Inferior parietal cortex (tissue), 1 donor: ENCODE data around the gene ZNF33B.
"Not testable (repeated sequence)": the region's sequence is repeated elsewhere in the genome, so short reads cannot be mapped to it uniquely, and the experiment has no call there.

Source experiments
- DNase-seq: peaks from one replicate; pipeline ENCODE4 v3.0.0-alpha.2; 2016; ENCODE audit errors: extremely low spot score

The ZNF33B gene

DNA sequence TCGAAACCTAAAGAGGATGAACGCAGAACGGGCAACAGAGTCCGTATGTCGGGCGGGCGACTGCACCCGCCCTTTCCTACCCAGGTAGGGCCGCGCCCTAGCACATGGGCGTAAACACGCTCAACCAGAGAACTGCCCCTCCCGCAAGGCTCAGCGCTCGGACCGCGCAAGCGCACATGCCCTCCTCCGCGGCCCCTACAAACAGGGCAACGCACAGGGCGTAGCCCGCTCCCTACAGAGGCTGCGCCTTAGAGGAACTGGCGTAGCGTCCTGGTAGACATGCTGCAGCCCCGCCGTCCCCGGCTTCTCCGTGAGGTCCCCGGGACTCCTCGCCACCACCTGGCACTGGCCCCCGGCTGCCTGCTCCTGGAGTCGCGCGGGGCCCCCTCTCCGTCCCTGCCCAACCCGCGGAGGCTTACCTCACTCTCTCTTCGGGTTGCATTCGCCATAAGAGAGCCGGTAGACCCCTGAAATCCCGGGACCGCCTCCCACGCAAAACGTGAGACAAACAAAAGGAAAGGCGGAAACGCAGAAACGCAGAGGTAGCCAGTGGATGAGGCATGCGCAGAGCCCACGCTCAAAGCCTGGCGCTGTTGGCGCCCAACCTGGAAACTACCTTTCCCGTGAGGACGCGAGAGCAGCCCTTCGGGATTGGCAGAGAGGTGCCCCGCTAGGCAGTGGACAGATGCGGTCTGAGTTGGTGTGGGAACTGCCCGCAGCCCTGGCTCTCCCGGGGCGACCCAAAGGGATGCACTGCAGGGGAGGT, at the start of gene ZNF33B:
Gene ZNF33B (minus strand): TSS at position 516 of the 766 bp plus-strand sequence. CDS start 1,642 bp downstream, outside the sequence.
- DNase-seq, result peak; percentile 95

DNA sequence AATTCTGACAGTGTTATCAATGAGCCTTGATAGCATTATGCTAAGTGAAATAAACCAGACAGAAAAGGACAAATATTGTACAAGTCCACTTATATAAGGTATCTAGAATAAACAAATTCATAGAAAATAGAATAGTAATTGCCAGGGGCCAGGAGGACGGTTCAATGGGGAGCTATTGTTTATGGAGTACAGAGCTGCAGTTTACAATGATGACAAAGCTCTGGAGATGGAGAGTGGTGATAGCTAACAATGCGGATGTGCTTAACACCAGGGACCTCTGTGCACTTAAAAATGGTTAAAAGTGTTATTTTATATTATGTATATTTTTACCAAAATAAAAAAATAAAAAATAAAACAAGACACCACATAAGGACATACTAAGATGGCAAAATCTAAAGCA, 46.1 kb upstream of the ZNF33B start:
- DNase-seq, result no peak

DNA sequence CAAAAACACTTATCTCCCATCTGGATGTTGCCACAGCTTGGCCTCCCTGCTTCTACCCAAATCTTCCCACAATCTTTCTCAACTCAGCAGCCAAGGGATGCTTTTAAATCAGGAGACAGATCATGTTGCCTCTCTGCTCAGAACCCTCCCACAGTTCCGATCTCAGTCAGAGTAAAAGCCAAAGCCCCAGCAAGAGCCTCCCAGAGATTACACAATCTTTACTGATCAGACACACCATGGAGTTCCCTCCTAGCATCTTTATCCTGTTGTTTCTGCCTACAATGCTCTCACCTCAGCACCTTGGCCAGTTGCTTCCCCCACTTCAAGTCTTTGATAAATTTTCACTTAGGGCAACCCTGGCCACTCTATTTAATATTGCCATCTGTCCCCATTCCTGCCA, 41.9 kb upstream of the ZNF33B start:
- no peak for DNase-seq

DNA sequence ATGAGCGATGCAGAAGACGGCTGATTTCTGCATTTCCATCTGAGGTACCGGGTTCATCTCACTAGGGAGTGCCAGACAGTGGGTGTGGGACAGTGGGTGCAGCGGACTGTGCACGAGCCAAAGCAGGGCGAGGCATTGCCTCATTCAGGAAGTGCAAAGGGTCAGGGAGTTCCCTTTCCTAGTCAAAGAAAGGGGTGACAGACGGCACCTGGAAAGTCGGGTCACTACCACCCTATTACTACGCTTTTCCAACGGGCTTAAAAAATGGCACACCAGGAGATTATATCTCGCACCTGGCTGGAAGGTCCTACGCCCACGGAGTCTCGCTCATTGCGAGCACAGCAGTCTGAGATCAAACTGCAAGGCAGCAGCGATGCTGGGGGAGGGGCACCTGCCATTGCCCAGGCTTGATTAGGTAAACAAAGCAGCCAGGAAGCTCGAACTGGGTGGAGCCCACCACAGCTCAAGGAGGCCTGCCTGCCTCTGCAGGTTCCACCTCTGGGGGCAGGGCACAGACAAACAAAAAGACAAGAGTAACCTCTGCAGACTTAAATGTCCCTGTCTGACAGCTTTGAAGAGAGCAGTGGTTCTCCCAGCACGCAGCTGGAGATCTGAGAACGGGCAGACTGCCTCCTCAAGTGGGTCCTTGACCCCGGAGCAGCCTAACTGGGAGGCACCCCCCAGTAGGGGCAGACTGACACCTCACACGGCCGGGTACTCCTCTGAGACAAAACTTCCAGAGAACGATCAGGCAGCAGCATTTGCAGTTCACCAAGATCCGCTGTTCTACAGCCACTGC, 27.0 kb upstream of the ZNF33B start:
- DNase-seq, result not testable (repeated sequence)

DNA sequence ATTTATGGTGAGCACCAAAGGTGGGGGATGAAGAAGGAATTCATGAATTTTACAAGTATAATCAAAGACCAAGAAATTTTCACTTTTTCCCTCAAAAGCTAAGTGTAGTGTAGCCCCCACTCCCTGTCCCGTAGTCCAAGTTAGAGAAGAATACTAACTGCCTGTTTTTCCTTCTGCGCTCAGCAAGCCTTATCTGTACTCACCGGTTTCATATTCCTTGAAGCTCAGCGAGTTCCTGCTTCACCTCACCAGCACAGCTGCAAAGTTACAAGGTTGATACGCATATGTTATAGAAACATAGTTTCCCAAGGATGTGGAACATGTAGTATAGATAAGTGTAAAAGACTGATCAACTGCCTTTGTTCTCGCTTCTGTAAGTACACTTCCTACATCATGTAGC, 16.0 kb upstream of the ZNF33B start:
- DNase-seq, result no peak

DNA sequence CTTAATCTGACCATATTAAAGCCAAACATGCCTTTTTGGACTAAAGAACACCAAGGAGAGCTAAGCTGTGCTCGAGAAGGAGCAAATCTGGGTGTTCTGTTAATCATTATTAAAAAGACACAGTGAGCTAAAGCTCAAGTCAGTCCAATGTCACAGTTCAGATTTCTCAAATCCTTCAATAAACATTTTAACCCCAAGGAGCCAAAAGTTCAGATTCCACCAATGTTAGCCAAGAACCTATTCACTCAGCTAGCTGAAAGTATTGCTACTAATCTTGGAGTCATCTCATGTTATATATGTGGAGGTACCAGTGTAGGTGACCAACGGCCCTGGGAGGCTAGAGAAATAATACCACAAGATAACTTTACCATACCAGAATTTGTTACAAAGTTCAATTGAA, 14.5 kb upstream of the ZNF33B start:
- DNase-seq, result no peak

DNA sequence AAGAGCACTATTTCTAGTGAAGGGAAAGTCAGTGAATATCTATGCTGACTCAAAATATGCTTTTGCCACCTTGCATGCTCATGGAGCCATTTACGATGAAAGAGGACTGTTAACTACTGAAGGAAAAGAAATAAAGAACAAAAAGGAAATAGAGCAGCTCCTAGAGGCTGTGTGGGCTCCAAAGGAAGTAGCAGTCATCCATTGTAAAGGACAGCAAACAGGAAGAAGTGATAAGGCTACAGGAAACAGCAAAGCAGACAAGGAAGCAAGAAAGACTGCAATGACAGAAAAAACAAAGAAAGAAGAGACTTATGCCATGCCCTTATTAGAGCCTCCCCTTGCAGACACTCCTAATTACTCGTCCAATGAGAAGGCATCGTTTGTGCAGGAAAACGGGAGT, 12.0 kb upstream of the ZNF33B start:
- DNase-seq, result no peak

DNA sequence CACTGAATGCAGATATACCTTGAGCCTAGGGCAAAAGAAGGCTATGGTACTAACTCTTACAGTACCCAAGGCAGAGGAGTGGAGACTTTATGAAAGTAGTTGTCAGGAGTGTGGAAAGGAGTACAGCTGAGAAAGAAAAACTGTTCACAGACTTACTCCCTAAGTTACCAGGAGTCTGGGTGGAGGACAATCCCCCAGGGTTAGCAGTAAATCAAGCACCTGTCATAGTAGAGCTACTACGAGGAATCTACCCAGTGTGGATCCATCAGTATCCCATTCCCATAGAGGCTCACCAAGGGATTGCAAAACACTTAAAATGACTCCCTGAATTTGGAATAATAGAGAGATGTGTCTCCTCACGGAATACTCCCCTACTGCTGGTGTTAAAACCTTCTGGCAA, 10.1 kb upstream of the ZNF33B start:
- no peak for DNase-seq

DNA sequence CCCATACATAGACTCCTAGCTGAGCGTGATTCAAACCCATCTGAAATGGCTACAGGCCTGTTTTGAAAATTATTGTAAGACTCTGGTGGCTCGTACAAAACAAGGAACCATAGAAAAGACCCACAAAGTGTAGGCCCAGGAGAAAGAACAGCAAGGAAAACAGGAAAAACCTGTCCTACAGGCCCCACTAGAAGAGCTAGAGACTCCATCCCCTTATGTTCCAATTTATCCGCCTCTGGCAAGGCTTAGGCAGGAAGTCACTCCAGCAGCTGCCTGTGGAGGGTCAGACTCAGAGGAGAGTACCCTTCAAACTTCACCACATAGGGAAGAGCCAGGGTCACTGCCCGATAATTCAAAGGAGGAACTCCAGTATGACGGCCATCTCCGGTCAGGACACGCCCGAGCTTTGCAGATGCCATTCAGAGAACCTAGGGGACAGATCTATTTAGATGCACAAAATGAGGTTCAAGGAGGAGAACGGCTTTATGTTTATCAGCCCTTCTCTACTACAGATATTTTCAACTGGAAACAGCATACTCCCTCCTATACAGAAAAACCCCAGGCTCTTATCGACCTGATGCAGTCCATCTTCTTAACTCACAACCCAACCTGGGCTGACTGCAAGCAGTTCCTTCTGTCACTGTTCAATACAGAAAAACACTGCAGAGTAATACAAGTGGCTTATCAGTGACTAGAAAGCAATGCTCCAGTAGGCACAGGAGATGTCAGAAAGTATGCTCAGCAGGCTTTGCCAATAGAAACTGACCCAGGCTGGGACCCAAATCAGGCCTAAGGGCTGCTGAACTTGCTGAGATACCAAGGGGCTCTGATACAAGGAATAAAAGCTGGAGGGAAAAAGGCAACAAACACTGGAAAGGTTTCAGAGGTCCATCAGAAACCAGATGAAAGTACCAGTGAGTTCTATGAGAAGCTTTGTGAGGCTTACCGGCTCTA, 8.6 kb upstream of the ZNF33B start:
- peak; percentile 13 for DNase-seq

DNA sequence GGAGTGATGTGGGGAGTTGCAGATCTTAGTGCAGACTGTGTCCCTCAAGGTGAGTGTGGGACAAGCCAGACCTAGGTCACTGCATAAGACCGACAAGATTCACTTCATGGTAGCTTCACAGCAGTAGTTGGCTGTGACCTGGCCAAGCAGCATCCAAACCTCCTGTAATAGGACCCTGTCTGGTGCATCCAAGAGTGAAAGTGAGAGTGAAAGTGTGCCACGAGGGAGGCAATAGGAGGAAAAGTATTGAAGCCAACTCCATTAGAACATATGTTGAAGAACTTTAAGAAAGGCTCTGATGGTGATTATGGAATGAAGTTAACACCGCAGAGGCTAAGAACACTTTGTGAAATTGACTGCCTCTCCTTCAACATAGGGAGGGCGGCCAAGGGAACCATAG, 7.8 kb upstream of the ZNF33B start:
- no peak for DNase-seq

DNA sequence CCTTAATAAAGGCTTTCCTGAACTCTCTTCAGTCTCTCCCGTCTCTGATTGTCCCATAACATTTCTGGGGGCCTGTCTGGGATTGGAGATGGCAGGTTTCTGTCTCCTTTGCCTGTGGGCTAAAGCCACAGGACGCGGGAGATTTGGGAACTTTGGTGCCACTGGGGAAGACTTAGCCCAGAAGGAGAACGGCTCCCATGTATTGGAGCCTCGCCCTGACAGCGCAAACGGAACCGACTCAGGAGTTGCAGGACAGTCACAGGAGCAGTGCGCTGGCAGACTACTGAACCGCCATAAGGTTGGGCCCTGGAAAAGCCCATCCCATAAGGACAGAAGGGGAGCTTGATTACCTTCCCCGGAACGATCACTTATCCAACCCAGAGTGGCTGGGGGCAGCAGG, 7.1 kb upstream of the ZNF33B start:
- DNase-seq, result no peak

DNA sequence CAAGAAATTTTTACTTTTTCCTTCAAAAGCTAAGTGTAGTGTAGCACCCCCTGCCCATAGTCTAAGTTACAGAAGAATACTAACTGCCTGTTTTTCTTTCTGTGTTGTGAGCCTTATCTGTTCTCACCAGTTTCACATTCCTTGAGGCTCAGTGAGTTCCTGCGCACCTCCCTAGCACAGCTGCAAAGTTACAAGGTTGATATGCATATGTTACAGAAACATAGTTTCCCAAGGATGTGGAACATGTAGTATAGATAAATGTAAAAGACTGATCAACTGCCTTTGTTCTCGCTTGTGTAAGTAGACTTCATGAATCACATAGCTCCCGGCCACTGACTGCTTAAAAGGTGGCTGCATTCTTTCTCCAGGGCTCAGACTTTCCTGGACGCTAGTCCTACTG, 6.7 kb upstream of the ZNF33B start:
- DNase-seq, result peak; percentile 11

DNA sequence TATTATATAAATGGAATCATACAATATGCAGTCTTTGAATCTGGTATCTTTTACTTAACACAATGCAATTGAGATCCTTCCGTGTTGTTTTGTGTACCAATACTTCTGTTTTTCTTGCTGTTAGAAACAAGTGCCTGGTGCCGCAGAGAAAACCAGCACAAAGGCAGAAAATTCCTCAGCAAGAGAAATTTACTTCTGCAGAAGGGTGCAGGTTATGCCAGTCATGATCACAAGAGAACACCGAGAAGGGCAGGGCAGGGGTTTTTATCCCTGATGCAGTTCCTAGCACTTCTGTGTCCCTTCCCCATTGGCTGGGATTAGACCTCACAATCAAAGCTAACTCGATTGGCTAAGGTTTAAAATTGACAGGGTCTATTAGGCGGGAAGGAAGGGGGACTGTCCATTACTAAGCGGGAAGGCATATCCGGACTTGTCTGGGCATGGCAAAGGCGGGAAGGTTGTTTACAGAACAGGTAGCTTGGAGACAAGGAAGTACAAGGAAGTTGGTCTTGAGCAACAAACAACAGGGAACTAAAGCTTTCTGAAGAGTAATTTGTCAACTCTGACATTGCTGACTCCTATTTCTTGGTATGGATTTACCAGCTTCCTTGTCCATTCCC, 2.4 kb upstream of the ZNF33B start:
- DNase-seq, result no peak

DNA sequence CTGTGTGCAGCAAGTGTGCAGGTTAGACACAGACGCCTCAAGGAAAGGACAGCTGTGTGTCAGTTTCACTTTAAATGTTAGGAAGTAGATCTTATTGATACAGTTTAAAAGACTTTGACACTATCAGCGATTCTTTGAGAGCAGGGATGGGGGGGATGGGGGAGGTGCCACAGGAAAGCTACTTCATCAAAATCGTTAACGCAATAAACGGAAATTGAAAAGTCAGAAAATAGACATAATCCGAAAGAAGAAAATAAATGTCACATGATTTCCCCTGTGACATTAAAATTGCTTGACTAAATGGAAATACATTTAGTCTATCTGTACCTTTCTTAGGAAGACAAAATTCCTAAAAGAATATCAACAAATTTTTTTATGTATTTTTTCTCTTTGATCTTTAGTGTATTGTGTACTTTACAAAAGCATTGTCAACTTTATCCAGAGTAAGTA, 476 bp upstream of the ZNF33B start:
- no peak for DNase-seq

DNA sequence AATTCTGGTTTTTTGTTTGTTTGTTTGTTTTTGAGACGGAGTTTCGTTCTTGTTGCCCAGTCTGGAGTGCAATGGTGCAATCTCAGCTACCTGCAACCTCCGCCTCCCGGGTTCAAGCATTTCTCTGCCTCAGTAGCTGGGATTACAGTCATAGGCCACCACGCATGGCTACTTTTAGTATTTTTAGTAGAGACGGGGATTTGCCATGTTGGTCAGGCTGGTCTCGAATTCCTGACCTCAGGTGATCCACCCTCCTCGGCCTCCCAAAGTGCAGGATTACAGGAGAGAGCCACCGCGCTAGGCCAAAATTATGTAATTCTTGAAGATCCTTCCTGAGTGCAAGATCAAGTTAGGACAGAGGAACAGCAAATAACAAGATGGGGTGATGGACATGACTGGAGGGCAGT, 719 bp downstream of the ZNF33B start:
- DNase-seq, result no peak

DNA sequence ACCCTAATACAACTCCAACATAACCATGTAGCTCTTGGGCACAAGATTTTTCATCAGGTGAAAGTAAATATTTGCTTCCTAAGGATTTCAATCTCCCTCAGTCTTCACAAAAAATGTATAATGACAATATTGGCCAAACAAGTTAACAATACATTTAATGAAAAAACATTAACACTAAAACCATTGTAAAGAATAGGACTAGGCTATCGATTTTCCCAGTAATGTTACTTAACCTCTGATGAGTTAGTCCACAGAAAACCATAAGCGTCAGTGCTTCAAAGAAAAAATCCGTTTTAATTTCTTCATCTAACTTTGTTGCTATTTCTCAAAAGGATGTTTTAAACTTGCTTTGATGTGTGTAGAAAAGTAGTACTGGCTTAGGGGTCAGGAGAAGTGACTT, 1.2 kb downstream of the ZNF33B start:
- peak; percentile 11 for DNase-seq

DNA sequence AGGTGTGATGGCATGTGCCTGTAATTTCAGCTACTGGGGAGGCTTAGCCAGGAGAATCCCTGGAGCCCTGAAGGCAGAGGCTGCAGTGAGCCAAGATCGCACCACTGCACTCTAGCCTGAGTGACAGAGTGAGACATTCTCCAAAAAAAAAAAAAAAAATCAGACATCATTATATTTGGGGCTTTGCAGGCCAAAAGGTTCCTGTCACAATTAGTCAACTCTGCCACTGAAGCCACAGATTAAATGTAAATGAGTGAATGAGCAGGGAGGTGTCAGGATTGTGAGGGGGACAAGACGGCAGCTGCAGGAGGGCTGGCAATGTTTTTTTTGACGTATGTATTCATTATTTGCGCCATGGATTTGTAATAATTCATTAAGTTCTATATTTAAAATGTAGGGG, 3.3 kb downstream of the ZNF33B start:
- no peak for DNase-seq

DNA sequence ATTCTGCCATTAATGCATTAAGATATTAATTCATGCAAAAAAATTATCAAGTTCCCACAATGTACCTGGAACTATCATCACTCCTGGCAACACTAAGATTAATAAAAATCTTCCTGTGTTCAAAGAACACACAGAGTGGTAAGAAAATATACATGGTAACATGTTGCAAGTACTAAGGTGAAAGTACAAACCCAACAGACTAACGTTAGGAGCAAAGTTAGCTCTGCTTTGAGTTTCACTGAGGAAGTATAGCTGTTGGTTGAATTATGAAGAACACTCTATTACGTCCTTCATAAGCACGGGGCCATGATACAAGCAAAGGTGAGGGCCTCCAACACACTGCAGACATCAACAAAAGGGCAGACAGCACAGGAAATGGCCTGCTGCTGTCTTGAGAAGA, 5.8 kb downstream of the ZNF33B start:
- no peak for DNase-seq

DNA sequence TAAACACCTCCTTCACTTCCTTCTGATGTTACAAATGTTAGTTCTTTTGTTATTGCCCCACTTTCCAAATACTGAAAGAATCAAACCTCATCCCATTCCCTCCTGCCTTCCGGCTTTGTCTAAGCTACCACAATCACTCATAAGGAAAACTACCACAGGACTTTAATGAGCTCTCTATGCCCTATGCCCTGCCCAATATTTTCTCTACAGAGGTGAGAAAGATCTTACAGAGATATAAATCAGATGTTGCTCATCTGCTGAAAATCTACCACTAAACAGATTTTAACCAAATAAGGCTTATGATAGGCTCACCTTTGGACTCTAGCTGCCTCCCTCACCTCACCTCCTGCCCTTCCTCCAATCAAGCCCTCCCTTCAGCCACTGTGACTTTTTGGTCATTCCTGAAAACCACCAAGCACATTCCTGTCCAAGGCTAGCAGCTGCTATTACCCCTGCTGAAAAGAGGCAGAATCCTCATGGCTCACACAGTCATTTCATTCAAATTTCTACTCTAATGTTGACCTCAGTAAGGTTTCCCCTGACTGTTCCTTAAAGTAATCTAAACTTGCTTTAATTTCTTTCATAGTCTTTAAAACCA, 7.7 kb downstream of the ZNF33B start:
- DNase-seq, result no peak

DNA sequence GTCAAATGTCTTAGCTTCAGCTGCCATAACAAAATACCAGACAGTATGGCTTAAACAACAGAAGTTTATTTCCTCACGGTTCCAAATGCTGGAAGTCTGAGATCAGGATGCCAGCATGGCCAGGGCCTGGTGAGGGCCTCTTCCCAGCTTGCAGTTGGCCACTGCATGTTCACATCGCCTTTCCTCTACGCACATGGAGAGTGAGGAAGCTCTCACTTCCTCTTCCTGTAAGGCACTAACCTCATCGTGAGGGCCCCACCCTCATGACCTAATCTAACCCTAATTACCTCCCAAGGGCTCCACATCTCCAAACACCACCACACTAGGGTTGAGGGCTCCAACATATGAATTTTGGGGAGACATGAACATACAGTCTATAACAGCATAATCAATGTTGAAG, 14.4 kb downstream of the ZNF33B start:
- DNase-seq, result no peak

DNA sequence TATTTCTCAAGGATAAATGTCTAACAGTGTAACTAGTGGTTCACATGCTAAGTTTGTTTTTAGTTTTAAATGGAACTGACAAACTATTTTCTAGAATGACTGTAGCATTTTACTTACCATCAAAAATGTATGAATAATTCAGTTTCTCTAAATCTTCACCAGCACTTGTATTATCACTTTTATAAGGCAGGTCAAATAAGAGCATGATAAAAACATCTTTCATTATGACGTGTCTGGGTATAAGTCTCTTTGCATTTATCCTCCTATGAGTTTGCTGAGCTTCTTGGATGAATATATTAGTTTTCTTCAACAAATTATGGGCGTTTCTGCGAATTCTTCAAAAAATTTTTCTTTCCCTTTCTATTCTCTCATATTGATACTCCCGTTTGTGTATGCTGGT, 19.9 kb downstream of the ZNF33B start:
- no peak for DNase-seq
